AG04449 (cell line): ENCODE measurements around the gene GOLGA3.
"Not testable (repeated sequence)": the region's sequence is repeated elsewhere in the genome, so short reads cannot be mapped to it uniquely, and the experiment has no call there.

Experiments used
- CTCF ChIA-PET: fragments of 350-600 bp; formaldehyde crosslinking; extraction: SDS; loops from one replicate; lab custom pipeline; 2021; ENCODE audit warnings: antibody characterized with exemption; lab: Yijun Ruan, JAX
- POLR2A ChIA-PET: fragments of 400-600, 350-600 bp; formaldehyde crosslinking; extraction: SDS; loops from one replicate; lab custom pipeline; 2020; ENCODE audit warnings: antibody characterized with exemption, inconsistent platforms; lab: Yijun Ruan, JAX
- DNase-seq: peaks from one replicate; pipeline ENCODE4 v3.0.0-alpha.2; 2010; ENCODE audit warnings: low read depth, low spot score
- H3K4me3 ChIP-seq: 2 replicates; pipeline ENCODE4 v1.5.1; 2011; ENCODE audit warnings: low read depth, mild to moderate bottlenecking, control low read depth, low read length
- CTCF ChIP-seq: IDR thresholded peaks from one replicate; pipeline ENCODE4 v1.5.1; 2011; ENCODE audit warnings: mild to moderate bottlenecking, moderate library complexity, low read length, control low read depth, inconsistent platforms; ENCODE audit not compliant: insufficient read depth; ENCODE audit errors: missing control alignments

Gene GOLGA3

DNA sequence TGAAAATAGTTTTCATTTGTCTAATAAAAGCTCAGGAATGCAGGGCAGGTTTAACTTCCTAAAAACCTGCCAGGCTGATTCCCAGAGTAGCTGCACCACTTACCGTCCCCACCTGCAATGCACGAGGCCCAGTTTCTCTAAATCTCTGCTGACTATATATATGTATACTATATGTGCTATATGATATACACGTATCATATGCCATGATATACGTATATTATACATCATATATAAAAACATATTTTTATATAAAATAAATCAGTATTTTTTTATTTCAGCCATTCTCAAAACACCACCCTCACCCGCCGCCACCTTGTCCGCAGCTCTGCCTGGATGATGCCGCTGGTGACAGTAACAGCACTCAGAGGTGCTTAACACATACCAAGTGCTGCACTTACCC, 69.3 kb downstream of the GOLGA3 start:
- no peak for TF ChIP-seq CTCF
- CTCF ChIA-PET: no interaction called here
- no peak for DNase-seq
- peak overlapping the region; percentile 32 for H3K4me3 ChIP-seq
- POLR2A ChIA-PET: interaction anchor here (0.6 kb wide), 1 partner anchor 23 kb away, joined by 3 read pairs; no protein-coding TSS in a partner anchor

DNA sequence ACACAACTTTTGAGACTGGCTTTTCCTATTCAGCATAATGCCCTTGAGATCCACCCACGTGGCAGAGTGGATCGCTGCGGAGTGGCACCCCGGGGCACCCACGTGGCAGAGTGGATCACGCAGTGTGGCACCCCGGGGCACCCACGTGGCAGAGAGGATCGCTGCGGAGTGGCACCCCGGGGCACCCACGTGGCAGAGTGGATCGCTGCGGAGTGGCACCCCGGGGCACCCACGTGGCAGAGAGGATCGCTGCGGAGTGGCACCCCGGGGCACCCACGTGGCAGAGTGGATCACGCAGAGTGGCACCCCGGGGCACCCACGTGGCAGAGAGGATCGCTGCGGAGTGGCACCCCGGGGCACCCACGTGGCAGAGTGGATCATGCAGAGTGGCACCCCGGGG, 69.8 kb downstream of the GOLGA3 start:
- H3K4me3 ChIP-seq, DNase-seq, POLR2A ChIA-PET, CTCF ChIA-PET: not testable (repeated sequence)

DNA sequence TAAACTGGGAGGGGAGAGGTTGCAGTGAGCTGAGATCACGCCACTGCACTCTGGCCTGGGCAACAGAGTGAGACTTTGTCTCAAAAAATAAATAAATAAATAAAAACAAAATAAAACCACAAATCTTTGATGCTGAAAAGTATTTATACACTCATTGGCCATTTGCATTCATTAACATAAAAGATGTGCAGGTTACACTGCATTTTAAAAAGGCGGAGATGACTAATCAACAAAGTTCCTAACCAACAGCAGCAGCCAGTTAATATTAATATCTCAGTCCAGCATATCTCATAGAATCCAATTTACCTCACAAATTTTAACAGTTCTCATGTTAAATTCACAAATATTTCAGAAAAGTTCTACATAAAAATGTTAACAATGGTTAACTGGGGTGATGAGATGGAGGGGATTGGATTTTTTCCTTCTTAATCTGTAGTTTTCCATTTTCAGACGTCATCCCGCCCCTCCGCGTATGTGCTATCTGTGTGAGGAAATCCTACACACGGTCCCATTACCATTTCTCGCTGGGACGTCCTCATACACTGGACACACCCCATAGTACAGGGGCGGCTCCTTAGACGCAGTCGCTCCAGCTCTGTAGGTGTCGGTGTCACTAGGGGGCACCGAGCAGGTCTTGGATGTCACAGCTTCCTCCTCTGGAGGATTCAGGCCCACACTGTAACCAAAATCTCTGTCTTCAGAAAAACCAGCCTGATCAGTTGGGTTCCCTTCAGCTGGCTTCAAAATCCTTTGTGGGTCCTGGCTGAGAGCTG, 74.3 kb downstream of the GOLGA3 start:
- no peak for DNase-seq
- no peak overlapping the region for H3K4me3 ChIP-seq
- ChIA-PET CTCF (interaction anchor here (1.2 kb wide), 1 partner anchor 10 kb away, joined by 4 read pairs; no protein-coding TSS in a partner anchor), POLR2A (no interaction called here)
- no peak for TF ChIP-seq CTCF

GRCh38 chr12:132753670-132754069, 75.0 kb downstream of the GOLGA3 start:
- H3K4me3 ChIP-seq, CTCF ChIA-PET, DNase-seq, POLR2A ChIA-PET: not testable (repeated sequence)

DNA sequence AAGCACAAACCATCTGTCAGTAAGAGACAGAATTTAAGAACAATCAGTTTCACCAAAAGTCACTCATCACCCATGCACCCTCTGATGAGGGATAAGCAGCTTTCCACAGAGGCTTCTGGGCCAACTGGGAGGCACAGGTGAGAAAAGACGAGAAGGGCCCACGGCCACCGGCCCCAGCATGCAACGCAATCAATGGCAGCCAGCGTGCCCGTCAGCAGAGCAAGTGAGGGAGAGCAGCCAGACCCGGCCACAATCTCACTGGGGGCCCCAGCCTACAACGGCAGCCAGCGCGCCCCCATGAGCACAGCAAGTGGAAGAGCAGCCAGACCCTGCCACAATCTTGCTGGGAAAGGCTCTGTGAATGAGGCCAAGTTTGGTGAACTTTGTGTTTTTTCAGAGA, 80.3 kb downstream of the GOLGA3 start:
- ChIA-PET CTCF (no interaction called here), POLR2A (no interaction called here)
- TF ChIP-seq CTCF: no peak
- H3K4me3 ChIP-seq: no peak overlapping the region
- DNase-seq: no peak

- DNase-seq: no peak
- TF ChIP-seq CTCF: no peak
- ChIA-PET POLR2A (no interaction called here), CTCF (no interaction called here)
- H3K4me3 ChIP-seq: no peak overlapping the region
These were observed 80.8 kb downstream of the GOLGA3 start for GRCh38 chr12:132747896-132748295.

- no peak for TF ChIP-seq CTCF
These were observed 81.3 kb downstream of the GOLGA3 start for GRCh38 chr12:132747395-132747794.

More at GRCh38 chr12:132747395-132747794, 81.3 kb downstream of the GOLGA3 start:
- no peak for DNase-seq
- CTCF ChIA-PET: no interaction called here
- no peak overlapping the region for H3K4me3 ChIP-seq
- POLR2A ChIA-PET: no interaction called here
